Activated naive CD4-positive, alpha-beta T cell treated with anti-CD3 and anti-CD28 coated beads for 36 hours (primary cell): ENCODE measurements around the gene AKAP5. TPM values are rescaled to one million over a fixed set of nuclear protein-coding genes. Genes with fewer than 3 reads are reported as not detected.

Source experiments
- CTCF ChIA-PET: fragments of 350-600 bp; sonication (Branson Sonifier 250); formaldehyde crosslinking; loops from one replicate; lab custom pipeline; 2021; ENCODE audit warnings: antibody characterized with exemption; lab: Charles Lee
- DNase-seq: peaks from one replicate; pipeline ENCODE4 v3.0.0-alpha.2; 2020
- H3K27ac Mint-ChIP-seq: one replicate; pipeline ENCODE4 v1.8.0; 2021; ENCODE audit warnings: mild to moderate bottlenecking, mixed read lengths
- H3K27me3 Mint-ChIP-seq: one replicate; pipeline ENCODE4 v1.8.0; 2021; ENCODE audit warnings: low read depth, mixed read lengths
- H3K36me3 Mint-ChIP-seq: one replicate; pipeline ENCODE4 v1.8.0; 2021; ENCODE audit warnings: low read depth, mixed read lengths
- H3K4me1 Mint-ChIP-seq: one replicate; pipeline ENCODE4 v1.8.0; 2021; ENCODE audit warnings: low read depth, mixed read lengths
- H3K4me3 Mint-ChIP-seq: one replicate; pipeline ENCODE4 v1.8.0; 2021; ENCODE audit warnings: mild to moderate bottlenecking, moderate library complexity, mixed read lengths
- H3K9me3 Mint-ChIP-seq: one replicate; pipeline ENCODE4 v1.8.0; 2021; ENCODE audit warnings: mixed read lengths
- intact Hi-C: fragments of 100-400 bp; cut with micrococcal nuclease; formaldehyde crosslinking; loops from one replicate; pipeline ENCODE4 v1.15.1; 2023
- total RNA-seq, 2 experiments: library from RNA; stranded (reverse); gene quantifications; one replicate each; pipeline ENCODE4 v1.2.3, GENCODE V29; 2021

The AKAP5 gene, protein sequence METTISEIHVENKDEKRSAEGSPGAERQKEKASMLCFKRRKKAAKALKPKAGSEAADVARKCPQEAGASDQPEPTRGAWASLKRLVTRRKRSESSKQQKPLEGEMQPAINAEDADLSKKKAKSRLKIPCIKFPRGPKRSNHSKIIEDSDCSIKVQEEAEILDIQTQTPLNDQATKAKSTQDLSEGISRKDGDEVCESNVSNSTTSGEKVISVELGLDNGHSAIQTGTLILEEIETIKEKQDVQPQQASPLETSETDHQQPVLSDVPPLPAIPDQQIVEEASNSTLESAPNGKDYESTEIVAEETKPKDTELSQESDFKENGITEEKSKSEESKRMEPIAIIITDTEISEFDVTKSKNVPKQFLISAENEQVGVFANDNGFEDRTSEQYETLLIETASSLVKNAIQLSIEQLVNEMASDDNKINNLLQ
- under 1 TPM; 0.57 to 0.69 TPM for total RNA-seq

DNA sequence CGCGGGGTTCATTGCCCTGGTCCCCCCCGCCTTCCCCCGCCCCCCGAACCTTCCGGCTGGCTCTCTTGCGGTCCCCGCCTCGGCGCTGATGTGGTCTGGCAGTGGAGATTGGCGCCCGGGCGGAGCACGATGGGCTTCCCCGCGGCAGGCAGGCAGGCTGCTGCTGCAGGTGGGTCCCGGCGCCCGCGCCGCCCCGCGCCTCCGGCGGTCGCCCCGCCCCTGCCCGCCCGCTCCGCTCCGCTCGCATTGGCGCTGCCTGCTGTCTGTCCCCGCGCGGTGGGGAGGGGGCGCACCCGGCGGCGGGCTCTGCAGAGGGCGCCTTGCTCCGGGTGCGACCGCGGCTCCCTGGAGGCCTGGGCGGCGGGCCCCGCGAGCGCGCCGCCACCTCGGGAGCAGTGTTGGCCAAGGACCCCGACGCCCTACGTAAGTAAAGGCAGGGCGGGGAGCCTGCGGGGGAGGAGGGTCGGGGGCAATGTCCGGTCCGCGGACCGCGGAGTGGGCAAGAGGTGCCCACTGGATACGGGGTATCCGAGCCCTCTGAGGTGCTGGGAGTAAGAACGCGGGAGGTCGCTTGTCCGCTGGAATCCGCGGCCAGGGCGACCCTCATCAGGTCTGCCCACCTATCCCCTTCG, at the start of gene AKAP5:
Gene AKAP5, plus strand, starts transcription at position 309 of the 632 bp plus-strand sequence. CDS start 2,896 bp downstream, outside the sequence.
- peaks cover 37% of the 10 kb centered on the region for H3K4me1 Mint-ChIP-seq
- peak within 1 kb of the TSS; percentile 79 for H3K4me3 Mint-ChIP-seq
- no peaks in the 10 kb centered on the region for H3K9me3 Mint-ChIP-seq
- peak within 1 kb of the TSS; percentile 46 for H3K27ac Mint-ChIP-seq
- DNase-seq = peak; percentile 68
- no peaks in the 10 kb centered on the region for H3K27me3 Mint-ChIP-seq
- H3K36me3 Mint-ChIP-seq = peaks cover 4% of the 10 kb centered on the region
- intact Hi-C loops = loop anchor here (1.0 to 2.0 kb wide), 4 partner anchors 20 to 77 kb away; partner anchors contain the start of genes HSPA2, MTHFD1 and ZBTB25
- CTCF ChIA-PET = interaction anchor here (0.7 to 2.9 kb wide), 7 partner anchors 10 to 171 kb away, joined by 3 to 15 read pairs (median 5); no protein-coding TSS in a partner anchor

DNA sequence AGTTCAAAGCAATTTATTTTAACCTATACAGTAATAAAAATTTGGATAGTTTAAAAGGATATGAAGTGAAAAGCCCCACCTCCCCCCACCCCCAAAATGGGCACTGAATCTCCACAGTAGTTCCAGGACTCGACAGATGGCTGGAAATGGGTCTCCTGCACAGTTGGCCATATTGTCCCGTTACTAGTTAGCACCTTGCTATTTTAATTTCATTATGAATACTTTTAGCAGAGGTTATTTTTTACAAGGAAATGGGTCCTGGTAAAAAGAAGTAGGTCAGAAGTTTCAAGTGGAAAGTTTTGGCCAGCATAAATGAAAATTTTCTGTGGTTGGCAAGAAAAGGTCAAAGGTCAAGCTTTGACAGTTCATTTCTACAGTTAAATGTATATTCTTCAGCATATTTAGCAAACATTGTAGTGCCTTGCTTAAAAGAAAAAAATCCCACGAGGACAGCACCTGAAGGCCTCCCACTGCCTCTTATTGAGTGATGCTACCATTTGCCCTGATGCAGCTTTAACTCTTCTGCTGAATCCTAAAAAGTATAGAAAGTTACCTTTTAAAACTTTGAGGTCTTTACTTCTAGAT, 48.9 kb upstream of the AKAP5 start:
- H3K27me3 Mint-ChIP-seq = no peaks in the 10 kb centered on the region
- H3K9me3 Mint-ChIP-seq = no peaks in the 10 kb centered on the region
- no peak for DNase-seq
- no peak overlapping the region for H3K4me3 Mint-ChIP-seq
- CTCF ChIA-PET = interaction anchor here (2.1 kb wide), 1 partner anchor 13 kb away, joined by 7 read pairs; no protein-coding TSS in a partner anchor
- H3K27ac Mint-ChIP-seq = no peak overlapping the region
- intact Hi-C loops = no loop called here
- peaks cover 56% of the 10 kb centered on the region for H3K36me3 Mint-ChIP-seq
- peaks cover 1% of the 10 kb centered on the region for H3K4me1 Mint-ChIP-seq

DNA sequence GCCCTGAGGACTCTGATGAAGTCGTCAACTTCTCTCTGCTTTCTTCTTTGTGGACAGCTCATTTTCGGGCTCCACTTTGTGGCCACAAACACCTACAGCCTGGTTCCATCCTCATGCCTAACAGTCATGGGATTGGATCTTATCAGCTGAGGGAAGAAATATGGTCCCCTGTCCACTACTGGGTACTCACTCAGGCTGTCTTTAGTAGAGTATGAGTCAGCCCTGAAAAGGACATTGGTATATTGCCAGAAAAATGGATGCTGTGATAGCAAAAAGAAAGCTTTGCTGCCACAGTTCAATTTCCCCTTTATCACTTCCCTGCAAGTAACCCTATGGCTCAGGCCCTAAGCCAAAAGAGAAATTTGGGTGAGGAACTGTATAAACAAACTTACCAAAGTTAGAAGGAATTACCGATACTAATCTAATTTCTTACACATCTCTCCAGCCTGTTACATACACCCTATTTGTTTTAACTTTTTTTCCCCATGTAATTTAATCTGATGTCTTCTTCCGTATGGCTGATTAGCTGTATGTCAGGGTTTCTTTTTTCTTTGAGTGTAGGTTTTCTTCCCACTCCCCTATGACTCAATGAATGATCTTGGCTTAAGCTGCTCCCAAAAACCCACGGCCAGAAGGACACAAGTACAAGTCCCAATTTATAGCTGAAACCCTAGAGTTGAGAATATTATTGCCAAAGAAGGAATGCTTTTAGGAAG, 48.1 kb upstream of the AKAP5 start:
- peaks cover 1% of the 10 kb centered on the region for H3K4me1 Mint-ChIP-seq
- DNase-seq = no peak
- H3K36me3 Mint-ChIP-seq = peaks cover 54% of the 10 kb centered on the region
- H3K27ac Mint-ChIP-seq = no peak overlapping the region
- intact Hi-C loops = no loop called here
- no peaks in the 10 kb centered on the region for H3K9me3 Mint-ChIP-seq
- no peak overlapping the region for H3K4me3 Mint-ChIP-seq
- CTCF ChIA-PET = interaction anchor here (0.8 to 2.1 kb wide), 2 partner anchors 12 to 19 kb away, joined by 3 to 7 read pairs; no protein-coding TSS in a partner anchor
- no peaks in the 10 kb centered on the region for H3K27me3 Mint-ChIP-seq

DNA sequence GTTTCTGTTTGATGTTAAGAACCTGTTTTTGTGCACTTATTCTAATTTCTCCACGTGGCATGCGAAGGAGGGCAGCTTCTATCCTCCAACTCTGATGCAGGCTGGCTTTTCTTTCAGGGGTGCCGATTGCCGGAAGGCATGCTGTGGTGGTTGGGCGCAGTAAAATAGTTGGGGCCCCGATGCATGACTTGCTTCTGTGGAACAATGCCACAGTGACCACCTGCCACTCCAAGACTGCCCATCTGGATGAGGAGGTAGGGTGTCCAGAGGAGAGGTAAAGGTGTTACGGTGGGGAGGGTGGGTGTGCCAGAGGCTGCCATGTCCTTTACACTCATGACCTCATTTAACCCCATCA, 47.6 kb upstream of the AKAP5 start:
- Mint-ChIP-seq H3K4me3 (no peak overlapping the region), H3K27ac (no peak overlapping the region), H3K9me3 (no peaks in the 10 kb centered on the region), H3K27me3 (no peaks in the 10 kb centered on the region), H3K36me3 (peaks cover 54% of the 10 kb centered on the region), H3K4me1 (peaks cover 1% of the 10 kb centered on the region)
- no peak for DNase-seq
- CTCF ChIA-PET = interaction anchor here (0.8 to 2.1 kb wide), 2 partner anchors 12 to 20 kb away, joined by 3 to 7 read pairs; no protein-coding TSS in a partner anchor
- intact Hi-C loops = no loop called here

DNA sequence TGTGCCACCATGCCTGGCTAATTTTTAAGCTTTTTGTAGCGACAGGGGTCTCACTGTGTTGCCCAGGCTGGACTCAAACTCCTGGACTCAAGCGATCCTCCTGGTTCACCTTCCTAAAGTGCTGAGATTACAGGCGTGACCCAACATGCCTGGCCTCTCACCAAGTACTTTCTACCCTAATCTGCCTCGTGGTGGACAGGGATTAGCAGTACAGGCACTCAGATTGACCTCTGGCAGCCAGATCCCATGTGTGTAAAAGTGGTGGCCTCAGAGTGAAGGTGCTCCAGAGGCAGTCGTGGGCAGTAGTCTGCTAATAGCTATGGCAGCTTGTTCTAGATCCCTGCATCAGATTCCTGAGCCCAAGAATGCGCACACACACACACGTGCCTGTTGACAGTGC, 46.3 kb upstream of the AKAP5 start:
- CTCF ChIA-PET = interaction anchor here (1.4 kb wide), 1 partner anchor 11 kb away, joined by 6 read pairs; no protein-coding TSS in a partner anchor
- H3K4me1 Mint-ChIP-seq = peaks cover 1% of the 10 kb centered on the region
- no peak overlapping the region for H3K27ac Mint-ChIP-seq
- intact Hi-C loops = no loop called here
- H3K4me3 Mint-ChIP-seq = no peak overlapping the region
- no peaks in the 10 kb centered on the region for H3K9me3 Mint-ChIP-seq
- no peaks in the 10 kb centered on the region for H3K27me3 Mint-ChIP-seq
- DNase-seq = no peak
- H3K36me3 Mint-ChIP-seq = peaks cover 58% of the 10 kb centered on the region

DNA sequence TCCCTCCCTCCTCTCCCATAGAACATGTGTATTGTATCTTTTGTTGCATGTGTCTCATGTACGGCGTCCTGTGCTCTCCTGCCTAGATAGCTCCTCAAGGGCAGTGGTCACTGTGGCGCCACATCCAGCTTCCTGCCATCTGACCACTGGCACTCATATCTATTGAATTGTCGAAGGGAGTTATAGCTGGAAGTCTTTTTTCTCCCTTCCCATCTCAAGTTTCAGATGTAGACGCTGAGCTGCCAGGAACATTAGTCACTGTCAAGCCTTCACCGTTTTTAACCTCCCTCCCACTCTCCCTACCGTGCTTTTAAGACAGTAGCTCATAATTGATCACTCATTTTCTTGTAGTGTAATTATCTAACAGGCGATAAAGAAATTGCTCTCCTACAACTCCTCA, 44.1 kb upstream of the AKAP5 start:
- intact Hi-C loops = no loop called here
- Mint-ChIP-seq H3K27me3 (no peaks in the 10 kb centered on the region), H3K4me1 (no peaks in the 10 kb centered on the region), H3K4me3 (no peak overlapping the region), H3K9me3 (no peaks in the 10 kb centered on the region), H3K27ac (no peak overlapping the region), H3K36me3 (peaks cover 61% of the 10 kb centered on the region)
- CTCF ChIA-PET = interaction anchor here (0.6 to 1.4 kb wide), 3 partner anchors 9 to 467 kb away, joined by 3 to 15 read pairs (median 4); no protein-coding TSS in a partner anchor
- no peak for DNase-seq

DNA sequence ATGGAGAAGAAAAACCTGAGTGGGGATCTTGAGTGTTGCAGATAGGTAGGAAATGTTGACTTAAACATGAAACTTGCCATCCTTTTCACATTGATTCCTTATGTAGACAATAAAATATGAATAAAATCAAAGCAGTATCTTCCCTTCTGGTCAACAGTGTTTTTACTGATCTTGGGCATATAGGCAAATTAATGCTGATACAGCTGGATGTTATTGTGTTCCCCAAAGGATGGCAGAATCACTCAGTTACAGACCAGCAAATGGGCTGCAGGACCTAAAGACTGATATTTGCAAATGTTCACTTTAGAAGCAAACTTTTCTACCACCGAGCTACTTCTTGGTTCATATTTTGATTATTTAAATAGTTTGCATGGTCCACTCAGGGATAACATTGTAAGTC, 43.3 kb upstream of the AKAP5 start:
- Mint-ChIP-seq H3K9me3 (no peaks in the 10 kb centered on the region), H3K27ac (no peak overlapping the region), H3K4me1 (no peaks in the 10 kb centered on the region), H3K27me3 (no peaks in the 10 kb centered on the region), H3K36me3 (peaks cover 60% of the 10 kb centered on the region), H3K4me3 (no peak overlapping the region)
- no peak for DNase-seq
- intact Hi-C loops = no loop called here
- CTCF ChIA-PET = interaction anchor here (0.6 kb wide), 1 partner anchor 41 kb away, joined by 4 read pairs; no protein-coding TSS in a partner anchor

DNA sequence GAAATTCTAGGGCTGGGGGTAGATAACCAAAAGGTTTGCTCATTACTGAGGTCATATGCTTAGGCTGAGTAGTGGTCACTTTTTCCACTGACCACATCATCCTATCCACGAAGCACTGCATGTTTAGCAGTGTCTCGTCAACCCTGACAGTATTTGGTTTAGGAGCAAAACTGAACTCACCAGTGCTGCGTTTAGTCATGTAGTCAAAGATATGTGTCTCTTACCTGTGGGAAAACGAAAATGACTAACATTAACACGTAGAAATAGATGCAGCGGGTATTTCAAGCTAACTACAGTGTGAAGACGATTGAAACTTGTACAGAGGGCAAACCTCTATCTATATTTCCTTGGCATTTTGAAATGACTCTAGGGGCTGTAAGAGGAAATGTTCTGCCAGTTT, 42.5 kb upstream of the AKAP5 start:
- Mint-ChIP-seq H3K4me3 (no peak overlapping the region), H3K27me3 (no peaks in the 10 kb centered on the region), H3K9me3 (no peaks in the 10 kb centered on the region), H3K27ac (no peak overlapping the region), H3K4me1 (no peaks in the 10 kb centered on the region), H3K36me3 (peaks cover 62% of the 10 kb centered on the region)
- CTCF ChIA-PET = interaction anchor here (0.7 to 1.1 kb wide), 2 partner anchors 21 to 342 kb away, joined by 3 to 4 read pairs; no protein-coding TSS in a partner anchor
- intact Hi-C loops = no loop called here
- DNase-seq = no peak

DNA sequence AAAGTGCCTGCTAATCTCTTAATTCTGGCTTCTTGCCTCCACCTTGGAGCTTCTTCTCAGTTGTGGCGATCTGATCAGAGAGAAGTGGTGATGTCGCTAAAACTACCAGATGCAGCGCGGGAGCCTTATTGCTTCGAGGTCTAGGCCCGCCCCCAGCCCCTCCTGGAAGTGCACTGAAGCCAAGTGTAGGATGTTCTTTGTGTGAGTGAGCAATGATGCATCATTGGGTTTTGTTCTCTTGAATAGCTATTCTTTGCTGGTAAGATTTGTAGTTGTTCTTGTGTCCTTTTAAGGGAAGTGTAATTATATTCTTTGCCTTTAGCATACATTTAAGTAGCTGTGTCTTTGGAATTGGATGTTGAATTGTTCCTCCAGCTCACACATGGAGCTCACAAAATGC, 41.3 kb upstream of the AKAP5 start:
- no peaks in the 10 kb centered on the region for H3K9me3 Mint-ChIP-seq
- intact Hi-C loops = no loop called here
- no peak overlapping the region for H3K4me3 Mint-ChIP-seq
- CTCF ChIA-PET = interaction anchor here (0.5 to 0.9 kb wide), 2 partner anchors 9 to 23 kb away, joined by 3 read pairs; no protein-coding TSS in a partner anchor
- DNase-seq = no peak
- no peak overlapping the region for H3K27ac Mint-ChIP-seq
- H3K27me3 Mint-ChIP-seq = no peaks in the 10 kb centered on the region
- no peaks in the 10 kb centered on the region for H3K4me1 Mint-ChIP-seq
- peaks cover 63% of the 10 kb centered on the region for H3K36me3 Mint-ChIP-seq

DNA sequence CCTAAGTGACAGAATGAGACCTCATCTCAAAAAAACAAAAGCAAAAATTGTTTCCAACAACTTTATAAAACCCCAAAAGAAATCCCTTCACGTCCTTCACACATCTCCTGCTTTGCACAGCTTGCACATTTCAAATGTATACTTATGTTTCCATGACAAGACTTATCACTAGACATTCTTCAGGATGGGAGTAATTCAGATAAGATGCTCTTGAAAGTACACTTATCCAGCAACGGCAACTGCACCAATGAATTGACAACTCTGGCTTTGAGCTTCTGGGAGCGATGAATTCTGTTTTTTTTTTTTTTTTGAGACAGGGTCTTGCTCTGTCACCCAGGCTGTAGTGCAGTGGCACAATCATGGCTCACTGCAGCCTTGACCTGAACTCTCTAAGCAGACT, 30.8 kb upstream of the AKAP5 start:
- peaks cover 4% of the 10 kb centered on the region for H3K4me1 Mint-ChIP-seq
- CTCF ChIA-PET = interaction anchor here (0.6 to 1.3 kb wide), 2 partner anchors 76 to 79 kb away, joined by 4 read pairs; no protein-coding TSS in a partner anchor
- no peaks in the 10 kb centered on the region for H3K9me3 Mint-ChIP-seq
- peaks cover 65% of the 10 kb centered on the region for H3K36me3 Mint-ChIP-seq
- H3K4me3 Mint-ChIP-seq = no peak overlapping the region
- H3K27me3 Mint-ChIP-seq = no peaks in the 10 kb centered on the region
- intact Hi-C loops = no loop called here
- DNase-seq = no peak
- no peak overlapping the region for H3K27ac Mint-ChIP-seq

DNA sequence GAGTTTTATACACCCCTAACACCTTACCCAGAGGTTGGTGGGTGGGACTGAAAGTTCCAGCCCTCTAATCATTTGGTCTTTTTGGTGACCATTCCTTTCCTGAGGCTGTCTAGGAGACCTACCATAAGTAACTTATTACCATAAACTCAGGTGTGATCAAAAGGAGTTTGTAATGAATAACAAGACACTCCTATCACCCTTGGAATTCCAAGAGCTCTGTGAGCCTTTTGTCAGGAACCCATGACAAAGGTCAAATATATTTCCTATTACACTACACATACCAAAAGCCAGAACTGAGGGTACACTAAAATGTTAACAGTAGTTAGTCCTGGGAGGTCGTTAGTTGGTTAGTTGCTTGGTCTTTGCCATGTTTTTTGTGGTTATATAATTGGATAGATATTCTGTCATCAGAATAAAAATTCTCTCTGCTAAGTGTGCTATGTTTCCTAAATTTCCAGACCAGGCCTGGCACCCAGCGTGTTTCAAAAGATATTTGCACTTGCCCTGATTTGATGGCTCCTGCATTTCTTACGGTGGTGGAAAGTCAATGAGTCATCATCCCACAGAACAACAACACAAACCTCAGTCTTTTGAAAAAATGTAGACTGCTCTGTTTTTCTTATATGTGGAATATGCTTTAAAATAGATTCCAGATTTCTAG, 27.0 kb upstream of the AKAP5 start:
- H3K4me3 Mint-ChIP-seq = no peak overlapping the region
- H3K27me3 Mint-ChIP-seq = no peaks in the 10 kb centered on the region
- peaks cover 62% of the 10 kb centered on the region for H3K36me3 Mint-ChIP-seq
- DNase-seq = no peak
- CTCF ChIA-PET = interaction anchor here (1.0 kb wide), 1 partner anchor 8 kb away, joined by 4 read pairs; no protein-coding TSS in a partner anchor
- peaks cover 4% of the 10 kb centered on the region for H3K4me1 Mint-ChIP-seq
- intact Hi-C loops = no loop called here
- H3K9me3 Mint-ChIP-seq = no peaks in the 10 kb centered on the region
- H3K27ac Mint-ChIP-seq = no peak overlapping the region
